Measurements from ENCODE around the gene LDLRAD1. TPM values are rescaled to one million over a fixed set of nuclear protein-coding genes. Genes with fewer than 3 reads are reported as not detected.
A peak's percentile ranks its signal among the peaks of the same experiment; 100 is the strongest.
"Not testable (repeated sequence)": the region's sequence is repeated elsewhere in the genome, so short reads cannot be mapped to it uniquely, and the experiment has no call there.

Gene LDLRAD1
- total RNA-seq, 2 donors from 2014 or later: not detected

DNA sequence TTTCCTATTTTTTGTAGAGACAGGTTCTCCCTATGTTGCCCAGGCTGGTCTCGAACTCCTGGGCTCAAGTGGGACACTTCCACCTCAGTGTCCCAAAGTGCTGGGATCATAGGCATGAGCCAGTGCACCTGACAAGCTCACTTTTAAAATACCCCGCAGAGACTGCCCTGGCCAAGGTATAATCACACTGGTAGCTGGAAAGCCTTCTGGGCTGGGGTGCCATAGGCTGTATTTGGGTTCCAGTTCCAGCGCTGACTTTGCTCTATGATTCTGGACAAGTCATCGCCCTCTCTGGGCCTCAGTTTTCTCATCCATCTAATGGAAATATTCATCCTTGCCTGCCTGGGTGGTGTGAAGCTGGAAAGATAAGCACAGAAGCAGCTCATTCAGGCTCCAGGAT, 10.4 kb downstream of the LDLRAD1 start:
- H3K4me1 Mint-ChIP-seq: no peaks in the 10 kb centered on the region
- H3K27ac Mint-ChIP-seq: no peak overlapping the region
- DNase-seq: no peak
- TF ChIP-seq, protein P1, sequence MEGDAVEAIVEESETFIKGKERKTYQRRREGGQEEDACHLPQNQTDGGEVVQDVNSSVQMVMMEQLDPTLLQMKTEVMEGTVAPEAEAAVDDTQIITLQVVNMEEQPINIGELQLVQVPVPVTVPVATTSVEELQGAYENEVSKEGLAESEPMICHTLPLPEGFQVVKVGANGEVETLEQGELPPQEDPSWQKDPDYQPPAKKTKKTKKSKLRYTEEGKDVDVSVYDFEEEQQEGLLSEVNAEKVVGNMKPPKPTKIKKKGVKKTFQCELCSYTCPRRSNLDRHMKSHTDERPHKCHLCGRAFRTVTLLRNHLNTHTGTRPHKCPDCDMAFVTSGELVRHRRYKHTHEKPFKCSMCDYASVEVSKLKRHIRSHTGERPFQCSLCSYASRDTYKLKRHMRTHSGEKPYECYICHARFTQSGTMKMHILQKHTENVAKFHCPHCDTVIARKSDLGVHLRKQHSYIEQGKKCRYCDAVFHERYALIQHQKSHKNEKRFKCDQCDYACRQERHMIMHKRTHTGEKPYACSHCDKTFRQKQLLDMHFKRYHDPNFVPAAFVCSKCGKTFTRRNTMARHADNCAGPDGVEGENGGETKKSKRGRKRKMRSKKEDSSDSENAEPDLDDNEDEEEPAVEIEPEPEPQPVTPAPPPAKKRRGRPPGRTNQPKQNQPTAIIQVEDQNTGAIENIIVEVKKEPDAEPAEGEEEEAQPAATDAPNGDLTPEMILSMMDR (conservative IDR thresholded peaks at IDR 0.05): no peak
- H3K9me3 ChIP-seq (ENCODE audit: control insufficient read depth, low read length): peaks cover 28% of the 10 kb centered on the region
- H3K27ac ChIP-seq (ENCODE audit: low read depth, low read length): no peak overlapping the region
- peaks cover 27% of the 10 kb centered on the region for H3K9me3 Mint-ChIP-seq
- peaks cover 4% of the 10 kb centered on the region for H3K27me3 Mint-ChIP-seq (ENCODE audit: insufficient read depth)
- no peak overlapping the region for H3K9ac ChIP-seq (ENCODE audit: extremely low read depth, low read length, poor library complexity, severe bottlenecking)
- no peaks in the 10 kb centered on the region for H3K36me3 ChIP-seq (ENCODE audit: control insufficient read depth, insufficient read depth, low read length)
- no peak overlapping the region for H3K4me3 Mint-ChIP-seq
- H3K4me3 ChIP-seq (ENCODE audit: low read length): no peak overlapping the region
- 94% methylated on average over 3 to 4 of the region's 4 CpGs for WGBS, 2 experiments (ENCODE audit: insufficient coverage in 1 of 2, insufficient read length in 1 of 2)
- H3K36me3 Mint-ChIP-seq (ENCODE audit: low read depth): peaks cover 2% of the 10 kb centered on the region
- H3K4me1 ChIP-seq (ENCODE audit: control insufficient read depth, insufficient read depth, low read length): no peaks in the 10 kb centered on the region
- H3K27me3 ChIP-seq (ENCODE audit: control insufficient read depth, insufficient read depth, low read length, poor library complexity, severe bottlenecking): peaks cover 5% of the 10 kb centered on the region

DNA sequence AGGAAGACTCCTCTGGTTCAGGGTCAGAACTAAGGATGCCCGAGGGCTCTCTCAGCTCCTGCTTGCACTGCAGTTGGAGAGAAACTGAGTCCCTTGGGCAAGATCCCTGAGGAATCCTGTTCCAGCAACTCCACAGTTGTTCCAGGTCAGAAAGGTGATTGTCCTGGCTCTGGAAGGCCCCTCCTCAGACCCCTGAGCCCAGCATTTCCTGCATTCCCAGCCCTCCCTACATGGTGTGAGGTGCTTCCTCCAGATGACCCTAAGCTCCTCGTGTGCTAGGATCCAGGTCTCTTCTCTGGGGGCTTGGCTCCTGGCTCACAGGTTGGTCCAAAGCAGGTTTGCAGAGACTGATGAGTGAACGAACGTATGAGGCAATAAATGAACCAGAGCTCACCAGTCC, 11.5 kb downstream of the LDLRAD1 start:
- no peak for DNase-seq
- H3K27ac Mint-ChIP-seq: no peak overlapping the region

DNA sequence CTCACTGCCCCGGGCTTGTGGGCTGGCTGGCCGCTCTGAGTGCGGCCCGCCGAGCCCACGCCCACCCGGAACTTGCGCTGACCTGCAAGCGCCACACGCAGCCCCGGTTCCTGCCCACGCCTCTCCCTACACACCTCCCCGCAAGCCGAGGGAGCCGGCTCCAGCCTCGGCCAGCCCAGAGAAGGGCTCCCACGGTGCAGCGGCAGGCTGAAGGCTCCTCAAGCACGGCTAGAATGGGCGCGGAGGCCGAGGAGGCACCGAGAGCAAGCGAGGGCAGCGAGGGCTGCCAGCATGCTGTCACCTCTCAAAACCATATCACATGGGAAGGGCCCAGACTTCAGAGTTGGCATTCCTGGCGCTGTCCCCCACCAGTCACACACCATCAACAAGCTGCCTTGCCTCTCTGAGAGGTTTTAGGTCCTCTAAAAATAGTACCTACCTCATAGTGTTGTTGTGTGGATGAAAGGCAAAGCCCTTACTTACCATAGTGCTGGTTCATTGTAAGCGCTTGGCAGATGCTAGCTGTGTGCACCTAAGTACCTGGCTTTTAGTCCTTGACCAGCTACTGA, 13.4 kb downstream of the LDLRAD1 start:
- TF ChIP-seq, protein P1 (conservative IDR thresholded peaks at IDR 0.05): no peak
- peaks cover 35% of the 10 kb centered on the region for H3K9me3 ChIP-seq (ENCODE audit: control insufficient read depth, low read length)
- Mint-ChIP-seq H3K27ac (no peak overlapping the region), H3K4me3 (no peak overlapping the region), H3K27me3 (ENCODE audit: insufficient read depth) (no peaks in the 10 kb centered on the region), H3K36me3 (ENCODE audit: low read depth) (peaks cover 2% of the 10 kb centered on the region), H3K9me3 (peaks cover 29% of the 10 kb centered on the region), H3K4me1 (peaks cover 3% of the 10 kb centered on the region)
- DNase-seq: no peak
- peak overlapping the region; percentile 56 for H3K4me3 ChIP-seq (ENCODE audit: low read length)
- 95% methylated on average over 8 to 27 of the region's 27 CpGs for WGBS, 2 experiments (ENCODE audit: insufficient coverage in 1 of 2, insufficient read length in 1 of 2)
- no peak overlapping the region for H3K27ac ChIP-seq (ENCODE audit: low read depth, low read length)
- H3K27me3 ChIP-seq (ENCODE audit: control insufficient read depth, insufficient read depth, low read length, poor library complexity, severe bottlenecking): no peaks in the 10 kb centered on the region
- no peaks in the 10 kb centered on the region for H3K4me1 ChIP-seq (ENCODE audit: control insufficient read depth, insufficient read depth, low read length)
- H3K36me3 ChIP-seq (ENCODE audit: control insufficient read depth, insufficient read depth, low read length): no peaks in the 10 kb centered on the region
- no peak overlapping the region for H3K9ac ChIP-seq (ENCODE audit: extremely low read depth, low read length, poor library complexity, severe bottlenecking)

More for the DNA sequence above, 11.5 kb downstream of the LDLRAD1 start:
- Mint-ChIP-seq H3K4me3 (no peak overlapping the region), H3K9me3 (peaks cover 29% of the 10 kb centered on the region), H3K27me3 (ENCODE audit: insufficient read depth) (peaks cover 1% of the 10 kb centered on the region), H3K4me1 (peaks cover 2% of the 10 kb centered on the region), H3K36me3 (ENCODE audit: low read depth) (peaks cover 2% of the 10 kb centered on the region)
- H3K4me1 ChIP-seq (ENCODE audit: control insufficient read depth, insufficient read depth, low read length): no peaks in the 10 kb centered on the region
- no peak overlapping the region for H3K4me3 ChIP-seq (ENCODE audit: low read length)
- peaks cover 35% of the 10 kb centered on the region for H3K9me3 ChIP-seq (ENCODE audit: control insufficient read depth, low read length)
- H3K27me3 ChIP-seq (ENCODE audit: control insufficient read depth, insufficient read depth, low read length, poor library complexity, severe bottlenecking): no peaks in the 10 kb centered on the region
- no peak overlapping the region for H3K9ac ChIP-seq (ENCODE audit: extremely low read depth, low read length, poor library complexity, severe bottlenecking)
- TF ChIP-seq, protein P1 (conservative IDR thresholded peaks at IDR 0.05): no peak
- H3K36me3 ChIP-seq (ENCODE audit: control insufficient read depth, insufficient read depth, low read length): no peaks in the 10 kb centered on the region
- no peak overlapping the region for H3K27ac ChIP-seq (ENCODE audit: low read depth, low read length)
- WGBS, 2 experiments (ENCODE audit: insufficient coverage in 1 of 2, insufficient read length in 1 of 2): 90 to 96% methylated on average over 4 of the region's 4 CpGs

DNA sequence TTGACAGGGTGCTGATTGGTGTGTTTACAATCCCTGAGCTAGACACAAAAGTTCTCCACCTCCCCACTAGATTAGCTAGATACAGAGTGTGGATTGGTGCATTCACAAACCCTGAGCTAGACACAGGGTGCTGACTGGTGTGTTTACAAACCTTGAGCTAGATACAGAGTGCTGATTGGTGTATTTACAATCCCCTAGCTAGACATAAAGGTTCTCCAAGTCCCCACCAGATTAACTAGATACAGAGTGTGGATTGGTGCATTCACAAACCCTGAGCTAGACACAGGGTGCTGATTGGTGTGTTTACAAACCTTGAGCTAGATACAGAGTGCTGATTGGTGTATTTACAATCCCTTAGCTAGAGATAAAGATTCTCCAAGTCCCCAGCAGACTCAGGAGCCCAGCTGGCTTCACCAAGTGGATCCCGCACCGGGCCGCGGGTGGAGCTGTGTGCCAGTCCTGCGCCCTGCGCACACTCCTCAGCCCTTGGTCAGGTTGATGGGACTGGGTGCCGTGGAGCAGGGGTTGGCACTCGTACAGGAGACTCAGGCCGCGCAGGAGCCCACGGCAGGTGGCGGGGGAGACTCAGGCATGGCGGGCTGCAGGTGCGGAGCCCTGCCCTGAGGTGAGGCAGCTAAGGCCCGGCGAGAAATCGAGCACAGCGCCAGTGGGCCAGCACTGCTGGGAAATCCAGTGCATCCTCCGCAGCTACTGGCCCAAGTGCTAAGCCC, 14.1 kb downstream of the LDLRAD1 start:
- not testable (repeated sequence) for H3K4me3 ChIP-seq (ENCODE audit: low read length); H3K4me1 Mint-ChIP-seq; H3K27me3 ChIP-seq (ENCODE audit: control insufficient read depth, insufficient read depth, low read length, poor library complexity, severe bottlenecking); H3K4me1 ChIP-seq (ENCODE audit: control insufficient read depth, insufficient read depth, low read length); H3K4me3 Mint-ChIP-seq; H3K27ac Mint-ChIP-seq; H3K36me3 Mint-ChIP-seq (ENCODE audit: low read depth); H3K9ac ChIP-seq (ENCODE audit: extremely low read depth, low read length, poor library complexity, severe bottlenecking); H3K27ac ChIP-seq (ENCODE audit: low read depth, low read length); H3K36me3 ChIP-seq (ENCODE audit: control insufficient read depth, insufficient read depth, low read length); DNase-seq; H3K27me3 Mint-ChIP-seq (ENCODE audit: insufficient read depth)
- WGBS, 2 experiments (ENCODE audit: insufficient coverage in 1 of 2, insufficient read length in 1 of 2): 95 to 96% methylated on average over 15 to 19 of the region's 19 CpGs
- peaks cover 35% of the 10 kb centered on the region for H3K9me3 ChIP-seq (ENCODE audit: control insufficient read depth, low read length)
- H3K9me3 Mint-ChIP-seq: peaks cover 29% of the 10 kb centered on the region
